Stimulated activated CD4-positive, alpha-beta T cell treated with anti-CD3 and anti-CD28 coated beads, Interleukin-4, amount 100 ng/mL, for 4 hours (primary cell): ENCODE results near the gene DMRTB1.

Experiments used
- DNase-seq, 2 experiments: peaks; one replicate each; pipeline ENCODE4 v3.0.0-alpha.2; 2020

DMRTB1 gene

GRCh38 chr1:53495633-53496345, 36.6 kb downstream of the DMRTB1 start:
- no peak for DNase-seq

GRCh38 chr1:53498555-53499131, 39.4 kb downstream of the DMRTB1 start:
- DNase-seq, result no peak

- no peak for DNase-seq
Measured at GRCh38 chr1:53499257-53500203, 40.3 kb downstream of the DMRTB1 start.

GRCh38 chr1:53500204-53501064, 41.2 kb downstream of the DMRTB1 start:
- no peak for DNase-seq

GRCh38 chr1:53501065-53502005, 42.1 kb downstream of the DMRTB1 start:
- no peak for DNase-seq

GRCh38 chr1:53502641-53503432, 43.6 kb downstream of the DMRTB1 start:
- DNase-seq, result no peak

- no peak for DNase-seq
Measured at GRCh38 chr1:53503433-53504217, 44.4 kb downstream of the DMRTB1 start.

GRCh38 chr1:53504901-53505300, 45.7 kb downstream of the DMRTB1 start:
- DNase-seq, result no peak

GRCh38 chr1:53505401-53505800, 46.2 kb downstream of the DMRTB1 start:
- DNase-seq, result no peak

- no peak for DNase-seq
Measured at GRCh38 chr1:53505891-53506290, 46.7 kb downstream of the DMRTB1 start.

GRCh38 chr1:53506355-53507050, 47.3 kb downstream of the DMRTB1 start:
- no peak for DNase-seq

- no peak for DNase-seq
Measured at GRCh38 chr1:53507116-53507820, 48.1 kb downstream of the DMRTB1 start.

- DNase-seq, result no peak
Measured at GRCh38 chr1:53508056-53508990, 49.1 kb downstream of the DMRTB1 start.

- no peak for DNase-seq
Measured at GRCh38 chr1:53508991-53509666, 49.9 kb downstream of the DMRTB1 start.

- no peak for DNase-seq
Measured at GRCh38 chr1:53509775-53510174, 50.6 kb downstream of the DMRTB1 start.

GRCh38 chr1:53510215-53510614, 51.0 kb downstream of the DMRTB1 start:
- DNase-seq, result no peak
